Keratinocyte (primary cell): ENCODE data around the gene FOXA1. TPM values are rescaled to one million over a fixed set of nuclear protein-coding genes. Genes with fewer than 3 reads are reported as not detected.

Experiments used
- DNase-seq: peaks from one replicate; pipeline ENCODE4 v3.0.0-alpha.2; 2011; ENCODE audit warnings: low read depth, missing footprints, low spot score
- FAIRE-seq: peaks from 2 replicates; lab custom pipeline; 2011; peaks lifted over from hg19 to GRCh38; lab: Jason Lieb, UNC
- H2AFZ ChIP-seq: 2 replicates; pipeline ENCODE4 v1.6.0; 2012; ENCODE audit warnings: low read length, control low read depth, inconsistent platforms; ENCODE audit not compliant: control insufficient read depth
- H3K27ac ChIP-seq: 2 replicates; pipeline ENCODE4 v1.5.1; 2011; ENCODE audit warnings: low read length; ENCODE audit not compliant: control insufficient read depth, insufficient read depth
- H3K27me3 ChIP-seq: 3 replicates; pipeline ENCODE4 v1.6.0; 2011; ENCODE audit warnings: low read length; ENCODE audit not compliant: control insufficient read depth, insufficient read depth; ENCODE audit errors: extremely low read depth
- H3K36me3 ChIP-seq, 2 experiments: 2 replicates in 1 of 2; 3 replicates in 1 of 2; pipeline ENCODE4 v1.5.1; 2011; ENCODE audit warnings: low read length in 2 of 2, mild to moderate bottlenecking in 1 of 2; ENCODE audit not compliant: control insufficient read depth in 2 of 2, insufficient read depth in 2 of 2; ENCODE audit errors: extremely low read depth in 1 of 2
- H3K4me1 ChIP-seq: 3 replicates; pipeline ENCODE4 v1.5.1; 2011; ENCODE audit warnings: low read length; ENCODE audit not compliant: control insufficient read depth, insufficient read depth; ENCODE audit errors: extremely low read depth
- H3K4me2 ChIP-seq: 3 replicates; pipeline ENCODE4 v1.6.0; 2011; ENCODE audit warnings: low read depth, low read length; ENCODE audit not compliant: control insufficient read depth, insufficient read depth; ENCODE audit errors: extremely low read depth
- H3K4me3 ChIP-seq, 3 experiments: fragments of 200-600 bp in 1 of 3; sonication (generic) in 1 of 3; 2 replicates in 2 of 3; 3 replicates in 1 of 3; pipeline ENCODE4 v1.5.1; 2011 to 2016; ENCODE audit warnings: low read length in 3 of 3, mild to moderate bottlenecking in 3 of 3, control low read depth in 2 of 3, inconsistent platforms in 1 of 3, low read depth in 1 of 3, mixed read lengths in 1 of 3, mixed run types in 1 of 3, moderate library complexity in 1 of 3; ENCODE audit not compliant: control insufficient read depth in 2 of 3, insufficient read depth in 2 of 3; ENCODE audit errors: extremely low read depth in 1 of 3
- H3K79me2 ChIP-seq: 2 replicates; pipeline ENCODE4 v1.6.0; 2012; ENCODE audit warnings: low read length; ENCODE audit not compliant: control insufficient read depth, insufficient read depth
- H3K9ac ChIP-seq: 3 replicates; pipeline ENCODE4 v1.6.0; 2011; ENCODE audit warnings: low read length; ENCODE audit not compliant: control insufficient read depth, insufficient read depth; ENCODE audit errors: extremely low read depth
- H3K9me1 ChIP-seq: 3 replicates; pipeline ENCODE4 v1.6.0; 2011; ENCODE audit warnings: low read length; ENCODE audit not compliant: control insufficient read depth, insufficient read depth; ENCODE audit errors: extremely low read depth
- H3K9me3 ChIP-seq: 2 replicates; pipeline ENCODE4 v1.5.1; 2012; ENCODE audit warnings: low read depth, low read length; ENCODE audit not compliant: control insufficient read depth
- H4K20me1 ChIP-seq: 3 replicates; pipeline ENCODE4 v1.6.0; 2011; ENCODE audit warnings: low read length; ENCODE audit not compliant: control insufficient read depth, insufficient read depth; ENCODE audit errors: extremely low read depth
- CTCF ChIP-seq, 3 experiments: IDR thresholded peaks in 1 of 3; conservative IDR thresholded peaks in 1 of 3; optimal IDR thresholded peaks in 1 of 3; 2 replicates in 2 of 3; 3 replicates in 1 of 3; pipeline versions ENCODE3 to v1.5.1; 2011; ENCODE audit warnings: low read length in 3 of 3, mild to moderate bottlenecking in 3 of 3, moderate library complexity in 2 of 3, control low read depth in 1 of 3, inconsistent platforms in 1 of 3; ENCODE audit not compliant: insufficient read depth in 2 of 3; ENCODE audit errors: extremely low read depth in 1 of 3
- EZH2 ChIP-seq: IDR thresholded peaks from one replicate; pipeline ENCODE4 v1.6.1; 2012; ENCODE audit warnings: inconsistent platforms, mild to moderate bottlenecking, low read length, moderate library complexity
- dilution Hi-C: fragments of 300-500 bp; cut with MboI; formaldehyde crosslinking; loops from one replicate; pipeline ENCODE4 v1.7.0; 2020; ENCODE audit warnings: low sequenced_read_pairs; ENCODE audit not compliant: extremely low pct_ligation_motif_present
- polyA plus RNA-seq, 5 experiments: library from polyadenylated mRNA; depleted of rRNA in 3 of 5; stranded (reverse) in 3 of 5; stranded (forward) in 1 of 5; unstranded in 1 of 5; fragments of >200 nt; gene quantifications; 1 replicate in 1 of 5; 2 replicates in 3 of 5; 3 replicates in 1 of 5; pipeline versions ENCODE4 v1.2.1 to v1.2.3, GENCODE V29; 2011 to 2012; ENCODE audit warnings: missing spikeins in 2 of 5, low read depth in 1 of 5, low replicate concordance in 1 of 5

FOXA1 gene
- polyA plus RNA-seq, 1 donor (not counting 4 experiments of a cell fraction or from before 2014, with no cell fraction given), result 0.85 TPM

DNA sequence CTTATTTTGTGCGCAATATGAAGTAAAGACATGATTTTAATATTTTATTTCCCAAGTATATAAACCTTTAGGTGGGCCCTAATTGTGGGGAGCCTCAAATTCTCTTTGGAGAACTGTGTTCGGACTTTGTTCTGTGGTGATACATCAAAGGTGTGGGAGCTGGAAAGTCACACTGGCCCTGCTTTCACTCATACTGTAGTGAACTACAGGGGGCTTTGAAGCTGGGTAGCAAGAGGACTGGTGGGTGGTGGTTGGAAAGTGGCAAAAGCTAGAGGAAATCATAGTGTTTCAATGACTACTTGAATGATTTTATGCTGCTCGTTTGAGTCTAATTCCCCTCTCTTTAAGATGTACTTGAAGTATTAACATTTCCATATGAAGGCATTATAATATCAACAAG lies 13.6 kb upstream of the FOXA1 start:
- Histone ChIP-seq H3K4me2 (no peak overlapping the region), H3K9me3 (no peaks in the 10 kb centered on the region), H4K20me1 (no peaks in the 10 kb centered on the region), H3K27ac (no peak overlapping the region), H3K9me1 (no peaks in the 10 kb centered on the region), H2AFZ (no peak overlapping the region), H3K27me3 (peaks cover 57% of the 10 kb centered on the region), H3K4me1 (no peaks in the 10 kb centered on the region), H3K79me2 (no peaks in the 10 kb centered on the region), H3K4me3 (no peak overlapping the region), H3K9ac (no peak overlapping the region), H3K36me3 (no peaks in the 10 kb centered on the region)
- dilution Hi-C loops, result no loop called here
- no peak for TF ChIP-seq EZH2
- no peak for TF ChIP-seq CTCF (optimal IDR thresholded peaks at IDR 0.05 in 1 of 3, IDR thresholded peaks at IDR 0.05 in 1 of 3, conservative IDR thresholded peaks at IDR 0.05 in 1 of 3; ENCODE audit: extremely low read depth in 1 of 3, insufficient read depth in 2 of 3, low read length in 3 of 3)
- FAIRE-seq, result no peak
- DNase-seq, result no peak

DNA sequence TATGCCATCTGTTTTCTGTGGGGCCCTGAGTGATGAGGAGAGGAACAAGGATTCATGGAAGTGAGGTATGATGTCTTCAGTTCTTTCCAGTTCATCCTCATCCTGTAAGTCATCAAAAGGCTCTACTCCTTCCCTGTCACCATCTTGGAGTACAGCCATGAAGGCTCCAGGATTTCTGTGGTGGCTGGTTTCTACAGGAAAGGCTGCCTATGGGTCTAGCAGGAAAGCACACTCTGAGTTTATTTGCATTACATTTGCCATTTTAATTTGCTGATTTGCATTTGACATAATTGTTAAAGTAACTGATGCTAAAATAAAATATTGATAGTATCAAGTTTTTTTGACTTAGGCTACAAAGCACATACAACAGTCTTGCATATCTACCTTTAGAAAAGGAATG lies 11.6 kb upstream of the FOXA1 start:
- Histone ChIP-seq H3K27ac (no peak overlapping the region), H3K9ac (no peak overlapping the region), H2AFZ (no peak overlapping the region), H3K4me2 (no peak overlapping the region), H3K4me1 (no peaks in the 10 kb centered on the region), H3K79me2 (no peaks in the 10 kb centered on the region), H4K20me1 (no peaks in the 10 kb centered on the region), H3K36me3 (no peaks in the 10 kb centered on the region), H3K9me3 (no peaks in the 10 kb centered on the region), H3K9me1 (no peaks in the 10 kb centered on the region), H3K27me3 (peaks cover 72% of the 10 kb centered on the region), H3K4me3 (no peak overlapping the region)
- no peak for FAIRE-seq
- TF ChIP-seq EZH2 (no peak), CTCF (optimal IDR thresholded peaks at IDR 0.05 in 1 of 3, IDR thresholded peaks at IDR 0.05 in 1 of 3, conservative IDR thresholded peaks at IDR 0.05 in 1 of 3; ENCODE audit: extremely low read depth in 1 of 3, insufficient read depth in 2 of 3, low read length in 3 of 3) (no peak)
- no peak for DNase-seq
- dilution Hi-C loops, result no loop called here
